Breast epithelium (tissue), 4 donors: Measurements from ENCODE around the gene HSD17B3. TPM values are rescaled to one million over a fixed set of nuclear protein-coding genes. Genes with fewer than 3 reads are reported as not detected.

Source experiments
- DNase-seq, 2 donors: peaks; one replicate each; pipeline ENCODE4 v3.0.0-alpha.2; 2019; ENCODE audit warnings: low spot score in 2 of 2
- H3K27ac ChIP-seq, 2 donors: fragments of 200-600 bp; sonication (generic) in 1 of 2; one replicate each; pipeline ENCODE4 v1.5.1; 2016 to 2019; ENCODE audit warnings: mild to moderate bottlenecking in 1 of 2
- H3K27me3 ChIP-seq, 2 donors: fragments of 200-600 bp; sonication (generic) in 1 of 2; one replicate each; pipeline versions ENCODE4 v1.5.1 to v1.6.0; 2017 to 2019; ENCODE audit warnings: control low read depth in 1 of 2, mild to moderate bottlenecking in 1 of 2
- H3K36me3 ChIP-seq: fragments of 200-600 bp; one replicate; pipeline ENCODE4 v1.5.1; 2019
- H3K4me1 ChIP-seq, 2 donors: fragments of 200-600 bp; sonication (generic); one replicate each; pipeline ENCODE4 v1.5.1; 2016 to 2019; ENCODE audit warnings: control low read depth in 1 of 2
- H3K4me3 ChIP-seq, 3 donors: fragments of 200-600 bp; sonication (generic); 1 replicate in 2 of 3; 2 replicates in 1 of 3; pipeline ENCODE4 v1.5.1; 2016 to 2019; ENCODE audit warnings: mild to moderate bottlenecking in 3 of 3, moderate library complexity in 2 of 3
- H3K9me3 ChIP-seq, 2 donors: fragments of 200-600 bp; sonication (generic) in 1 of 2; one replicate each; pipeline ENCODE4 v1.5.1; 2016 to 2019; ENCODE audit warnings: control low read depth in 1 of 2
- CTCF ChIP-seq, 3 donors: fragments of 450-650 bp; IDR thresholded peaks; one replicate each; pipeline ENCODE4 v1.5.1; 2016 to 2017; ENCODE audit warnings: antibody characterized with exemption in 3 of 3, mild to moderate bottlenecking in 3 of 3, moderate library complexity in 3 of 3
- POLR2A ChIP-seq: fragments of 450-650 bp; IDR thresholded peaks from one replicate; pipeline ENCODE4 v1.6.1; 2016; ENCODE audit warnings: antibody characterized with exemption, mild to moderate bottlenecking, moderate library complexity
- POLR2AphosphoS5 ChIP-seq, 3 donors: sonication (generic); formaldehyde crosslinking; IDR thresholded peaks; one replicate each; pipeline ENCODE4 v1.6.1; 2017; ENCODE audit warnings: antibody characterized with exemption in 3 of 3
- intact Hi-C: fragments of 100-400 bp; cut with DNase I; formaldehyde crosslinking; loops from one replicate; pipeline ENCODE4 v1.15.1; 2023; ENCODE audit warnings: low total_unique reads
- total RNA-seq, 3 donors: library from RNA; depleted of rRNA; stranded (reverse); fragments of >200 nt; gene quantifications; one replicate each; pipeline ENCODE4 v1.1.0, GENCODE V29; 2016

Gene HSD17B3
- 1 to 10 TPM in 1 of 3 donors, under 1 TPM in 1, not detected in 1; 0.98 to 1.1 TPM for total RNA-seq

- TF ChIP-seq POLR2AphosphoS5 (IDR thresholded peaks at IDR 0.05): no peak
- TF ChIP-seq POLR2A: no peak
- Histone ChIP-seq H3K9me3 (no peaks in the 10 kb centered on the region), H3K27me3 (no peaks in the 10 kb centered on the region), H3K36me3 (no peaks in the 10 kb centered on the region), H3K4me1 (no peaks in the 10 kb centered on the region), H3K27ac (no peak within 1 kb of the TSS), H3K4me3 (no peak within 1 kb of the TSS)
- DNase-seq: no peak
- intact Hi-C loops: no loop called here
Measured at GRCh38 chr9:96302021-96302420, at the start of gene HSD17B3. TSS of gene HSD17B3 (minus strand) at chr9:96302176. CDS start at chr9:96302104, 72 bp downstream.

- Histone ChIP-seq H3K27me3 (no peaks in the 10 kb centered on the region), H3K4me1 (no peaks in the 10 kb centered on the region), H3K36me3 (no peaks in the 10 kb centered on the region), H3K27ac (no peak overlapping the region), H3K4me3 (no peak overlapping the region), H3K9me3 (peaks cover 6 to 7% of the 10 kb centered on the region in 2 donors)
- intact Hi-C loops: no loop called here
- DNase-seq: no peak
- TF ChIP-seq POLR2AphosphoS5 (IDR thresholded peaks at IDR 0.05): no peak
- no peak for TF ChIP-seq CTCF (IDR thresholded peaks at IDR 0.05)
- TF ChIP-seq POLR2A: no peak
Measured at GRCh38 chr9:96350866-96351265, 48.9 kb upstream of the HSD17B3 start.

- TF ChIP-seq POLR2AphosphoS5 (IDR thresholded peaks at IDR 0.05) (no peak), CTCF (IDR thresholded peaks at IDR 0.05) (no peak), POLR2A (no peak)
- Histone ChIP-seq H3K27me3 (no peaks in the 10 kb centered on the region), H3K36me3 (no peaks in the 10 kb centered on the region), H3K4me1 (no peaks in the 10 kb centered on the region), H3K9me3 (peaks cover 6 to 7% of the 10 kb centered on the region in 2 donors), H3K27ac (no peak overlapping the region), H3K4me3 (no peak overlapping the region)
- intact Hi-C loops: no loop called here
- no peak for DNase-seq
Measured at GRCh38 chr9:96348261-96348660, 46.3 kb upstream of the HSD17B3 start.

GRCh38 chr9:96345551-96345950 is 43.6 kb upstream of the HSD17B3 start:
- H3K4me1 ChIP-seq: no peaks in the 10 kb centered on the region
- no peak overlapping the region for H3K27ac ChIP-seq
- H3K36me3 ChIP-seq: no peaks in the 10 kb centered on the region
- H3K4me3 ChIP-seq: no peak overlapping the region
- TF ChIP-seq POLR2AphosphoS5 (IDR thresholded peaks at IDR 0.05) (no peak), POLR2A (no peak), CTCF (IDR thresholded peaks at IDR 0.05) (no peak)
- DNase-seq: no peak
- intact Hi-C loops: no loop called here
- H3K27me3 ChIP-seq: no peaks in the 10 kb centered on the region
- peaks cover 6 to 7% of the 10 kb centered on the region in 2 donors for H3K9me3 ChIP-seq

GRCh38 chr9:96344458-96345180 is 42.6 kb upstream of the HSD17B3 start:
- Histone ChIP-seq H3K27ac (no peak overlapping the region), H3K36me3 (no peaks in the 10 kb centered on the region), H3K4me1 (no peaks in the 10 kb centered on the region), H3K4me3 (no peak overlapping the region), H3K9me3 (peaks cover 6 to 7% of the 10 kb centered on the region in 2 donors), H3K27me3 (no peaks in the 10 kb centered on the region)
- no peak for TF ChIP-seq CTCF (IDR thresholded peaks at IDR 0.05)
- TF ChIP-seq POLR2A: no peak
- no peak for TF ChIP-seq POLR2AphosphoS5 (IDR thresholded peaks at IDR 0.05)
- intact Hi-C loops: no loop called here
- peak in 1 of 2 donors; percentile 36 for DNase-seq
